Brain pericyte (primary cell): ENCODE measurements around the gene TP63.

Source experiments
- DNase-seq: peaks from one replicate; pipeline ENCODE4 v3.0.0-alpha.2; 2012; ENCODE audit warnings: low read depth, low spot score

TP63 gene

DNA sequence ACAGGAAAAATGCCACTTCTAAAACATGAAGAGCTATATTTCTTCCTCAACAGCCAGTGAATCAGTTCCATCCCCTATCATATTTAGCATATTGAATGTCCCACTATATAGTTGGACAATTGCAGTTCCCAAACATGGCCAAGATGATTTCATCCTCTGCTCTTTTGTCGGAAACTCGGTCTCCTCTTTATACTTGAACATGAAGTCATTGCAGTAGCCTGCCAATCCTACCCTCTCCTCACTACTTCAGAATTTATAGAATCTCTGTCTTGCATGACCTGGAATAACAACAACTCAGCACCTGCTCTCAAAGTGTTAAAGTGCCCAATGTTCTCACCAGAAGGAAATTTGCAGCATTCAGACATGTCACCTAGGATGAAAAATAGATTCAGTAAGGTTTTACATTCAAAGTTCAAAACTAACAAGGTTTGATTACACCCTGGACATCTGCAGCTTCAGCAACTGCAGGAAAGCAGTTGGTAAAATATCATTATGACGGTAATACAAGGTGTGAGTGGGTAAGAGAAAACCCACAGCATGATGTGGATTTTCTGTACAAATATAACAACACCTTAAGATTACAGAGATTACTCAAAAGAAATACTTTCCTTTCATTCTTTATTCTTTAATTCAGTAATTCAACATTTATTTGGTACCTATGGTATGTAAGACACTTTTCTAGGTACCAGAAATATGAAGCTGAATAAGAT, 52.5 kb downstream of the TP63 start:
- no peak for DNase-seq

DNA sequence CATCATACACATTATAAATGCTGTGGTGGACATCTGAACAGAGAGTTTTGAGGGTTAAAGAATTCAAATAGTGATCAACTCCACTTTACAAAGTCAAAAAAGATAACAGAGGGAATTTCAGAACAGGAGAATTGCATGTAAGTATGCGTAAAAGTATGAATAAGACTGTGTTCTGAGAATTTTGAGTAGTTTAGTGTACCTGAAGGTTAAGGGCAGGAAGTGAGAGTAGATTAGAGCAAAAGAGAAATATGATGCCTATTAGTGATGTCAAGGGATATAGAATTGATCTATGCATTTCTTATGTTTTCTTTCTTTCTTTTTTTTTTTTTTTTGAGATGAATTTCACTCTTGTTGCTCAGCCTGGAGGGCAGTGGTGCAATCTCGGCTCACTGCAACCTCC, 53.1 kb downstream of the TP63 start:
- no peak for DNase-seq

DNA sequence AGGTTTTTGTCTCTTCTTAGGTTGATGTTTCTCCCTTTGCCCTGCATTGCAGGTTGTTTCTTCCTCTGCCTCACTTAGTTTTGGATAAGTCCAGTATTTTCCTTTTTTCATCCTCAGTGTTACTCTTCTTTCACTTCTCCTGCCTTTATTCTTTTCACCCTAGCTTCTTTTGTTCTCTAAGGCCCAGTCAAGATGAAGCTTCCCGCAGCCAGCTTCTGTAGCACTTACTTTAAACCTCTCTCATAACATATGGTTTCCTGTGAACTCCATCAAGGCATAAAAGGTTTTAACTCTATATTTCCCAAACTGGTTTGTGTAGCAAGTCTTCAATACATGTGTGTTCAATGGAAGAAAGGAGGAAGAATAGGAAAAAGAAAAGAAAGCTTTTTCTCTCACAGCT, 54.1 kb downstream of the TP63 start:
- DNase-seq: no peak

DNA sequence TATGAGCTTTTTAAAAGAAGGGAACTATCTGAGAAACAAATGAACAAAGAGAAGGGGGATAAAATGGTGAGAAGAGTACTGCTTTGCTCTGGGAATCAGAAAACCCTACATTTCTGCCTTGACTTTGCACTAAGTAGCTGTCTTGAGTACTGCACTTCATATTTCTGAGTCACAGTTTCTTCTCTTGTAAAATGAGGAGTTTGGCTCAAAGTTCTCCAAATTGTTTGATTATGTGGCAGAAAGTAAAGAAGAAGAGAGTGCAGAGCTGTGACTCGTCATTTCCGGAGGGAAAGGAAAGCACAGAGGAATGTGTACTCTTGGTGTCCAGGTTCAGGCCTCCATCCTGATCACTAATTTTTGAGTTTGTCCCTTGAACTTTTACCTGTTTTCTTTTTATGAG, 54.7 kb downstream of the TP63 start:
- no peak for DNase-seq

DNA sequence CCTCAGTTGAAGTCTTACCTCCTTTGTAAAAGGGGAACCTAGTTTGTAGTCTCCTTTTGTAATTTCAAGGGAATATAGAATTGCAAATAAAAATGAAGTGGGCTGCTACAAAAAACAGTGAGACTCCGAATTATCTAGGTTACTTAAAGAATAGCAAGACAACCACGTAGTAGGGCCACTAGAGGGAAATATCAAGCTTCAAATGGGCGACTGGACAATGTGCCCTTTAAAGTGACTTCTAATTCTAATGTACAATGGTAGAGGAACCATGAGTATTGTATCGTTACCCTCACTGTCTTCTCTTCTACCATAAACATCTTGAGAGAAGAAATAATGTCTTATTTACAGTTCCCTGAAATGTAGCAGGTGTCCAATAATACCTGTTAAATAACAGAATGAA, 56.3 kb downstream of the TP63 start:
- no peak for DNase-seq

DNA sequence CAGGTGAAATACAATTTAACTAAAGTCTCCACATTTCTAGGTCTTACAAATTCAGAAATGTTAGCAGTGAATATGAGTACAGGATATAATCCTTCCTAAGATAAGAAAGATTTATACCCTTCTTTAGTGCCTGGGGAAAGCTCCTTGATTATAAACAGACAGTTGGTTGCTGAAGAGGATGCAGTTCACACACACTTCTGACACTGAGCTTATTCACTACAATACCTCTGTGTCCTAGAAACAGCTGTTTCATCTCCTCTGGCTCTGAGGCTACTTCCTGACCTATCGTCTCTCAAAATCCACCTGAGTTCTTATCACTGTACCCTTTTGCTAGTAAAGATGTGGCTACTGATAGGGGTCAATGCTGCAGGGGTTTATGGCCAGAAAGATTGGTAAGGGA, 57.1 kb downstream of the TP63 start:
- no peak for DNase-seq

DNA sequence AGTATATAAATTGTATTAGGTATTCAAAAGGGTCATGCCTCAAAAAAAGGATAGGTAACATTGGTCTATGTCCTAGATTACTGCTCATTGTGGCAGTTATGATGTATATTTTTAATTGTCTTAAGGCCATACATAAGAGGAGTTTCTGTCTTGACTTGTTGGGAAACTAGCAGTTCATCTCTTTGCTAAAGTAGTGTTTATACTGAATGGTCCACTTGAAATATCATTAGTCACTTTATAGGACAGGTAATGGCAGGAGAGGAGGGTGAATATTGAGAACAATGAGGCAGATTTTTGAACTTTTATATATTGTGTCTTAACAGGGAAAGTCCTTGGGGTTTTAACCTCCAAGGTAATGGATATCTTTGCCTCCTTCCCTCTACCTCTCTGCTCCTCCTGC, 58.4 kb downstream of the TP63 start:
- DNase-seq: no peak

DNA sequence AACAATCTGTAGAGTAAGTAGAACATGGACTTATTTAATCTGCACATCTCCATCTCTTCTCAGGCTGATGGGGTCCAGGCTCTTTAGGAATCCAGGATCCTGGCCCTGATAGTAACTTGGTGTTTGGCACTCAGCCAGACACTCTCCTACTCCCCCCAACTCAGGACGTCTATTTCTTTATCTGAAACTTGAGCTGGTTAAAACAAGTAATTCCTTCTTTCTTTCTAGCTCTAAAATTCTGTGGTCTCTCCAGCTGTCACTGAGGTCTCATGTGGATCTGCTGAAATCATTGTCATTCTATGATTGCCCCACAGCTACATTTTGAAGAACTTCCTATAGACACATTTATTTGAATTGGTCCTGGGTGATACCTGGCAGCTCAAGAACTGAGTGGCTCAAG, 59.0 kb downstream of the TP63 start:
- no peak for DNase-seq

DNA sequence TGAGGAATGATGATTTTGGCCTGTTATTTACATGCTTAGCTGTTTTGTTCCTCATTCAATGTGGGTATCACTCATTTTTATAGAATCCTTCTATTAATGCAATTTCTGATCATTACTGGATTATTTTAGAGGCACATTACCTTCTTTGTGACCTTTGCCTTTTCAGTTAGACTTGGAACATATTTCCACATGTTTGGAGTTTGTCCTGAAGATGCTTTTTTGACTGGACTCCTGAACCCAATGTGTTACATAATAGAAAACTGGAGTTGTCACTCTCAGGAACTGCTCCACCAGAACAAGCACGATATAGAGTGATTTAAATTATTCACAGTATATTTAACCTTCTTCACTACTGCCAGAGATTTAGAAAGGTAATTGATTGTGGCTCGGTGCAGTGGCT, 59.5 kb downstream of the TP63 start:
- DNase-seq: no peak

DNA sequence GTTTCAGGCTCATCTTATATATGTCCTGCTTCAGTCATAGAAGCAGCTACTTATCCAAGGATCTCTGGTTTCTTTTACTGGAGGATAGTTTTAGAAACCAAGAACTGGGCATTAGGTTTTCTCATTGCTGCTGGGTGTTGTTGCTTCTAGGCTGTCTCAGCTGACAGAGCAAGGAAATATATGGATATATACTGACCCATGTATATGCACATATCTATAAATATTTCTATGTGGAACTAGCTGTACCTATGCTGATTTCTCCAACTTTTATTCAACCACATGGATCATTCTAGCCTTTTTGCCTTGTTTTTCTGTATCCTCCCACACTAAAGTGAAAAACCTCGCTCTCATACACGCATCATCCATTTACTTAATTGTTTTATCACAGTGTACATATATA, 64.2 kb downstream of the TP63 start:
- no peak for DNase-seq

DNA sequence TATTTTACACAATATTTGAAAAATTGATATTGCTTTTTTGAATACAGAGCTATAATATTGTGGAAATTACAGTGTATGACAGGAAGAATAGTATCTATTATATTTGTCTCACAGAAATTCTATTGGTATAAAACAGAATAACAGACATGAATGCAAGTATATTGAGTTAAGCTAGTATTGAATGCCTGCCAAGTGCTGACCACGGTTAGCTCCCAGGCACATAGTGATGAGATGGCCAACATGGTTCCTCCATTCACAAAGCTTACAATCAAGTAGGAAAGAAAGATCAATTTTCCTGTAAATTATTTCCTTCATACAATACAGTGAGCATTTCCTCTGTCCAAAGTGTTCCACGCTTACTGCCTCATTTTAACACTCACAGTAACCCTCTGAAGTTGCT, 67.6 kb downstream of the TP63 start:
- DNase-seq: no peak

DNA sequence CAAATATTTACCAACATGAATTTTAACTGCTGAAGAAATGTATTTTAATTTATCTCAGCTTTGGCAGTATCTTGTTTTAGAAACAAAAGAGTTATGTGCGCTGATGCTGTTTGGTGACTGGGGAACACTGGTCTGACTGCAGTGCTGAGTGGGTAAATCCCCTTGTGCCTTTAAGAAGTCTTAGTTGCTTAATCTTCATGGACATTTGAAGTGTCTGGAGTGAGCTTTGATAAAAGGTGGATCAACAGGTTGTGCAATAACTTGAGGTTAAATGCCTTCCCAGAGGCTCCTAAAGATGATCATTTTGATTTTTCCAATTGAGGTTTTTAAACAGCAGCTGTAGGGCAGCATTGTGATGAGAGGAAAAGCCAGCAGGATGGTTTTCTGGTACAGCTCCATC, 68.7 kb downstream of the TP63 start:
- DNase-seq: no peak

DNA sequence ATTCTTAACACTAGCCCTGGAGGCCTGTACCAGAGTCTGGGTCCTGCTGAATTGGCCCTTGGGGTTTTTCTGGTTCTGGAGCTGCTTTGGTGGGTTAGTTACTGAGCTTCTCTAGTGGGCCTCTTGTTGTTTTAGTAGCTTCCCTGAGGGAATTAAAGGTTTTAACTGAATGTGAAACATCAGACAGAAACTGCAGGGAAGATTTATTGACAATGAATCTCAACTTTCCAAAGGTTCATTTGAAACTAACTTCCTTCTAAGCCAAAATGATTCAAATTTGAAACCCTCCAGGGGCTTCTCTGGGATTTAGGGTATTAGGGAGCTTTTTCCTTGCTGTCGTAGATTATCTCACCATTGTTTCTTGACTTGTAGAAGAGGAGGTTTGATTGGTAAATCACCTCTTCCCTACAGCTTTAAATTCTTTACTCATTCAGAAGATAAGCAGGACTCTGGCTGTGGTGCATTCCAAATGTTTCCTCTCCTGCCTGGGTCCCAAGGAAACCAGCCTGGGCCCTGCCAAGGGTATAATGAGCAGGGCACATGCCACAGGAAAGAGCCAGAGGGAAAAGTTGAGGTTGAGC, 71.0 kb downstream of the TP63 start:
- DNase-seq: no peak

DNA sequence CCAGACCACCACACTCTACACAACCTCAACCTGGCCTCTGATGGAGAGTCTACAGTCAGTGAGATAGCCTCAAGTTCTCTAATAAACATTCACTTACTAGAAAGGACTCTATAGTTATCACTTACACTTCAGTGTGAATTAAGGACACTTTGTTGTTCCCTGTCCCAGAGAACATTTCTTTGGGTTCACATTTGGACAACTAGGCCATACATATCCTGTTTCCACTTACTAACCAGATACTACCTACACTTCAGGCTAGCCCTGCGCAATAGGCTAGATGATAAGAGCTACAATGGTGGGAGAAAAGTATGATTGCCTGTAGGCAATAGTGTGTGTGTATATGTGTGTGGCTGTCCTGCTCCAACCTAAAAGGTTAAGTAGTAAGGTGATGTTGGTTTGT, 72.7 kb downstream of the TP63 start:
- DNase-seq: no peak

DNA sequence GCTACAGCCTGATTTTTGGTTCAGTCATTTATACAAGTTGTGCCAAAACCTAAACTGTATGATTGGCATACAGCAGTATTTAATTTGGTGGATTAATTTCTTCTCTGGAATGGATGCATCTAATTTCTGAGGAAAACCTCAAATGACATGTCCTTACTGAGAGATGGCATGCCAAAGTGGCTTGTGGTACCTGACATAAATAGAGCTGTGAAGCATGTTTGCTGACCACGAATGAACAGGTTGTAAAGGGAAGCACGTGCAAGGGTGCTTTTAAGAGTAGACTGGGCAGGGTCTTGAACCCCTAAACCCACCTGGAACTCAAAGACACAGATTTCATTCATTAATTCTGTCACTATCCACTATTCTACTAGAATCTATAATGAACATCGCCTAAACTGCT, 77.2 kb downstream of the TP63 start:
- no peak for DNase-seq

DNA sequence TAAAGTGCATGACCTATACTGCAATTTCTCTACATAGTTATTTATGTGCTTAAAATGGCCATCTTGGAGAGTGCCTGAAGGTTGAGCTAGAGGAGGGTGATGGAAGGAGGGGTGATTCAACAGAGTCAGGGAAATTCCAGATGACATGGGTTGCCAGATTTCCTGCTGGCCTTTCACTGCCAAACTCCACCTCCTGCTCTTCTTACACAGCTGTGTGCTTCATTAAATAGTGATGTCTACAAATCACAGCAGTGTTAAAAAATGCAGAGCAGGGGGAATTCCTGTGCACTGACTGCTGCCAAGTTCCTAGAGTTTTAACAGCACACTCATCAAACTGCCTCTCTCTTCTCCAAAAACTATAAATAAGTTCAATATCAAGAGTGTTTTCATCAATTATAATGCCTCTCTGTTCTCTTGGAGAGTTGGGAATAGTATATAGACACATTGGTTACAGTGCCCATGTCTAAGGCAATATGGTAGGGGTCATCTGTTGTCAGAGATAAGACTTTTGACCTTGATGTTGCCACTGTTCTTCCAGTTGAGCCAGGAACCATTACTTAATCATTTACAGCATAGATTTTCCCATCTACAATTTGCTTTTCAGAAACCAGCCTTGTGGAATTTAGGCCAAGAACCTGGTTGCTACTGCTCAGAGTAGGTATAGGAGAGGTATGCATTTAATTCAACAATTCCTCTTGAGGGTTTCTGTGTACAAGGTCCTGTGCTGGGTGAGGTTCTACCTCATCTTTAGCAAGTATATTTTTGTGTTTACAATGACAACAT, 79.6 kb downstream of the TP63 start:
- DNase-seq: peak; percentile 78

DNA sequence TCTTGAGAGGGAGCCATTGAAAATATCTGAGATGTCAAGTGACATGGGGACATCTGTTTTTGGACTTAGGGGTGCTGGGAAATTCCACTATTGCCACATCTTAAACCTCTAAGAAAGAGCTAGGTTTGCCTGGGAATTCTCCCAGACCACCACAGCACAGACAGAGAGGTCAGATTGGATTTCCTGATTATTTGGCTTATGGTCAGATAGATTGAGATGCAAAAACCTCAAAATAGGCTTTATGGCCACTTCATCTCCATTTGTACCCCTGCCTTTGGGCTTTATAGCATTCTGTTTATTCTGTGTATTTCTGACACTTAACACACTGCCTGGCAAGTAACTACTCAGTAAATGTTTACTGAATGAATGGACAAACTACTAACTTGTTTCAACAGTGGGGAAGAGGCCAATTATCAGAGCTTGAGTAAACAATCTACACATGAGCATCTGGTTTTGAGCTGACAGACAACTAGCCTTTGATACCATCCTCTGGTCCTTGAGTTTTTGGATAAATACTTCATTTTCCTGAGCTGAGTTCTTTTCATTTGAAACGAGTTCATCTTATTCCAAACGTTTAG, 81.8 kb downstream of the TP63 start:
- DNase-seq: no peak

DNA sequence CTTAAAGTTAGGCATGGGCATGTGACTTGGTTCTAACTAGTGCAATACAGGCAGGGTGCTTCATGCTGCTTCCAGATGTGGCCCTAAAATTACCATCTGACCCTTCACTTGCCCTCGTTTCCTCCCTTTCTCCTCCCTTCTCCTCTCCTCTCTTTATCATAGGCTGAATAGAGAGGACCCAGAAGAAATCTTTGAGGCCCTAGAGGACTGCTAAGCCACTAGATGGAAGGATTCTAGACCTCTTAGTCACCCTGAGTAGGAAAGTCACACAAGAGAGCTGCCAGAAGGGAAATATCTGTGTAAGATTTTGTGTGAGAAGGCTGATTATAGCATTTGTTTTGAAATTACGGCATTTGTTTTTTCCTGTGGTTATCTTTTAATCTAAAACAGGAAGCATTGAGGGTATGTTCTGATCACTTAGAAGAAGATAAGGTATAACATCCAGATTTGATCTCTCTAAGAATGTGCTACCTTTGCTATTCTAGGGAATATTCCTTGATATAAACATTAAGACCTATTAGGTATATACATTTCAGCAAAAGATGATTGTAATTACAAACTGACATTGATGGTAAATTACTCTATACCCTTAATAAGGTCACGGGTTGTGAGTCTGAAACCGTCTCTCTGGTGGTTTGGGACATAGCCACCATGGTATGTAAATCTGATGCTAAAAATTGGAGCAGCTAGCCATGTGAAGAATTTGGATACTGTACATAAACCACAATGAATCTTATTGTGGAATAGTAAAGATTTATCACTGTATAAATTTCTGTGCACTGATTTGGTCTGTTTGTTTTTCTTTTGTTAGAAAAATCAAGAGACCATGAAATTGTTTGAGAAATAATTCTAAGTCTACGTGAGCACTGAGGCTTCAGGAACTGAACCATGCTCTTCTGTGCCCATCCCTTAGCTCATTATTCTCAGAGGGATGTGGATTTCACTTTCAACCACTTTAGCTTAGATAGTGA, 84.1 kb downstream of the TP63 start:
- peak; percentile 79 for DNase-seq

DNA sequence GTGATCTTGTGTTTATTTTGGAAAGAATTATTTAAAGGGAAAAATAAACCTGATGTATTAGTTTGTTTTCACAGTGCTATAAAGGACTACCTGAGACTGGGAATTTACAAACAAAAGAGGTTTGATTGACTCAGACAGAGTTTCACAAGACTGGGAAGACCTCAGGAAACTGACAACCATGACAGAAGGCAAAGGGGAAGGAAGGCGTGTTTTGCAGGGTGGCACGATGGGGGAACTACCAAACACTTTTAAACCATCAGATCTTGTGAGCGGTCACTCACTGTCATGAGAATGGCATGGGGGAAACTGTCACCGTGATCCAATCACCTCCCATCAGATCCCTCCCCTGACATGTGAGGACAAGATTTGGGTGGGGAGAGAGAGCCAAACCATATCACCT, 87.0 kb downstream of the TP63 start:
- no peak for DNase-seq

DNA sequence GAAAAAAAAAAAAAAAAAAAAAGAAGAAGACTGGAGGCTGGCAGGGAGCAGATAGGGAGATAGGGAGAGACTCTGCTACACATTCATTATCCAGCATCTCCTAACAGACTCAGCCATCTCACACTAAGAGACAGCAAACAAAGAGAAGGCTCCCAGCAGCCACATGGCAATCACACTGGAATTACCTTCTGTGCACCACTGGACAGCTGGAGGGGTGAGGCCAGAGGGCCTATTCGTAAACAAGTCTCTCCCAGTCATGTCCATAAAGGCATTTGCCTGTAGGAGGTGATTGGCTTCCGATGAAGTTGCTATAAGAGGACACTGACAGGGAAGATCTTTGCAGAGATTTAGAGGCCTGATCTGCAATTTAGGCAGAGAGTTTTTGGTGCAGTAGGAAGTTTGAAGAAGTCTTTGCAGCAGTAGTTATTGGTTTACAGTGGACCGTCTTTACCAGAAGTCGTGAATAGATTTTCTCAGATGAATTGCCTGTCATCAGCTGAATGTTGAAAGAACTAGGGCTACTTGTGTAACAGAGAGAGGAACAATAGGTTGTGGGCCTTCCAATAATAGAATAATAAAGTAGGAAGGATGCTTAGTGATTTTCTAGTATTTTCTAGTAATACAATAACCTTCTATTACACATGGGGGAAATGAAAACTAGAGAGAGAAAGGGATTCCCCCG, 89.7 kb downstream of the TP63 start:
- no peak for DNase-seq
